Gastrocnemius medialis (tissue), 4 donors: ENCODE data around the gene EPHX1. TPM values are rescaled to one million over a fixed set of nuclear protein-coding genes. Genes with fewer than 3 reads are reported as not detected.
A peak's percentile ranks its signal among the peaks of the same experiment; 100 is the strongest.

ENCODE experiments used
- ATAC-seq, 2 donors: fragments of 150-250 bp; one replicate each; pipeline ENCODE4 v1.9.1; 2016
- DNase-seq, 2 donors: peaks; one replicate each; pipeline ENCODE4 v3.0.0-alpha.2; 2019
- H3K27ac ChIP-seq, 4 donors: fragments of 200-600 bp; sonication (generic); 1 replicate in 1 of 4; 2 replicates in 3 of 4; pipeline ENCODE4 v1.5.1; 2016 to 2018; ENCODE audit warnings: mild to moderate bottlenecking in 2 of 4, moderate library complexity in 1 of 4
- H3K27me3 ChIP-seq, 3 donors: fragments of 200-600 bp; sonication (generic) in 2 of 3; 1 replicate in 1 of 3; 2 replicates in 2 of 3; pipeline versions ENCODE4 v1.5.1 to v1.6.0; 2016 to 2019; ENCODE audit warnings: mild to moderate bottlenecking in 1 of 3, moderate library complexity in 1 of 3
- H3K36me3 ChIP-seq, 2 donors: fragments of 200-600 bp; sonication (generic) in 1 of 2; one replicate each; pipeline ENCODE4 v1.5.1; 2017 to 2018
- H3K4me1 ChIP-seq, 2 donors: fragments of 200-600 bp; sonication (generic) in 1 of 2; one replicate each; pipeline ENCODE4 v1.5.1; 2016 to 2017; ENCODE audit warnings: mild to moderate bottlenecking in 2 of 2
- H3K4me3 ChIP-seq, 4 donors: fragments of 200-600 bp; sonication (generic) in 3 of 4; 1 replicate in 1 of 4; 2 replicates in 3 of 4; pipeline ENCODE4 v1.5.1; 2016 to 2019; ENCODE audit warnings: mild to moderate bottlenecking in 2 of 4
- H3K9me3 ChIP-seq, 3 donors: fragments of 200-600 bp; sonication (generic) in 2 of 3; 1 replicate in 1 of 3; 2 replicates in 2 of 3; pipeline ENCODE4 v1.5.1; 2016 to 2019
- POLR2A ChIP-seq, 2 donors: fragments of 450-650 bp; IDR thresholded peaks; one replicate each; pipeline ENCODE4 v1.6.1; 2017; ENCODE audit warnings: antibody characterized with exemption in 2 of 2, mild to moderate bottlenecking in 2 of 2, moderate library complexity in 2 of 2
- in situ Hi-C, 4 donors: fragments of 200-750 bp; cut with MboI; loops; one replicate each; pipeline versions ENCODE4 v1.15.0 to v1.8.0; 2017; ENCODE audit warnings: low sequenced_read_pairs in 4 of 4
- intact Hi-C: fragments of 100-400 bp; cut with DNase I; formaldehyde crosslinking; loops from one replicate; pipeline ENCODE4 v1.15.1; 2023; ENCODE audit warnings: low total_unique reads
- total RNA-seq, 4 donors: library from RNA; depleted of rRNA; stranded (reverse); fragments of >200 nt; gene quantifications; one replicate each; pipeline versions ENCODE4 v1.1.0 to v1.2.3, GENCODE V29; 2016
- TF ChIP-seq, protein P1 (sequence below), 5 experiments: fragments of 450-650 bp in 3 of 5; fragments of 200-600 bp in 2 of 5; sonication (generic) in 2 of 5; IDR thresholded peaks in 4 of 5; conservative IDR thresholded peaks in 1 of 5; 1 replicate in 4 of 5; 2 replicates in 1 of 5; pipeline ENCODE4 v1.5.1; 2016 to 2019; ENCODE audit warnings: antibody characterized with exemption in 5 of 5, mild to moderate bottlenecking in 3 of 5, moderate library complexity in 3 of 5

Gene EPHX1
- total RNA-seq, 4 donors from 2014 or later: 65.7 to 155 (median 108) TPM

DNA sequence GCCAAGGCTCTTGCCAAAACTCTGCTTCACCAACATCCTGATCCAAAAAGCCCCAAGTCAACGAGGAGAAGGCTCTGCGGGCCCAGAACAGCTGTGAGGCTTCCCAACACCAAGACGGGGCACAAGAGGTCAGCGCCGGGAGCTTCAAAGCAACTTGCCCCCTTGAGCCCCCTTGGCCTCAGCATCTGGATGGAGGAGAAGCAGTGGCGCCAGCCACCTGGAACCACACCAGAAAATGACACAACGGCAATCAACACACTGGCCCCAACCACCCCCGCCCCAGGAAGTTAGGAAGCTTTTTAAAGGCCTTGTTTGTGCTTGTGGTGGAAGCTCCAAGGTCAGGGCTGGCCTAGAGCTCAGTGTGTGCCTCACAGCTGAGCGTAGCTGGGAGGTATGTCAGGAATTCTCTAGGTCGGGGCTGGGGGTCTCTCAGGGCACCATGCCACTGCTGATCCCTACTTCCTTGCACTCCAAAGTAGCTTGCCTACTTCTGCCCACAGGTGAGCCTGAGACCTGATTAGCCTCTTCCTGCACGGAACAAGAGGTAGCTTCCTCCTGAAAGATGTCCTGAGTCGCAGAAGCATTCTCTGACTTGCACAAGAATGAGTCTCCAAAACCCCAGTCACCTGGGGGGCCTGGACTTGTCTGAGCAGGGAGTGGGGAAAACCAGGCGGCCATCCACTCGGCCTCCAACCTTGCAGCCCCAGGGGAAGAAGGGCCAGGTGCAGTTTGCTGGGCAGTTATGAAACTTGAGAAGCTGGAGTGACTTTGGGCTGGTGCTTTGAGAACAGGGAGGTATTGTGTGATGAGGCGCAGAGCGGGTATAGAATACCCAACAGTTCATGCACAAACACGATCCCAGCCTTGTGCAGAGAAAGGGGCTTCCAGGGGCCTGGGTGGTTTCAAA lies 42.0 kb upstream of the EPHX1 start:
- no peak overlapping the region for H3K4me3 ChIP-seq
- ATAC-seq: peak; percentile 9 to 31
- intact Hi-C loops: loop anchor here (2.0 kb wide), 1 partner anchor 19 kb away; no protein-coding TSS in a partner anchor

DNA sequence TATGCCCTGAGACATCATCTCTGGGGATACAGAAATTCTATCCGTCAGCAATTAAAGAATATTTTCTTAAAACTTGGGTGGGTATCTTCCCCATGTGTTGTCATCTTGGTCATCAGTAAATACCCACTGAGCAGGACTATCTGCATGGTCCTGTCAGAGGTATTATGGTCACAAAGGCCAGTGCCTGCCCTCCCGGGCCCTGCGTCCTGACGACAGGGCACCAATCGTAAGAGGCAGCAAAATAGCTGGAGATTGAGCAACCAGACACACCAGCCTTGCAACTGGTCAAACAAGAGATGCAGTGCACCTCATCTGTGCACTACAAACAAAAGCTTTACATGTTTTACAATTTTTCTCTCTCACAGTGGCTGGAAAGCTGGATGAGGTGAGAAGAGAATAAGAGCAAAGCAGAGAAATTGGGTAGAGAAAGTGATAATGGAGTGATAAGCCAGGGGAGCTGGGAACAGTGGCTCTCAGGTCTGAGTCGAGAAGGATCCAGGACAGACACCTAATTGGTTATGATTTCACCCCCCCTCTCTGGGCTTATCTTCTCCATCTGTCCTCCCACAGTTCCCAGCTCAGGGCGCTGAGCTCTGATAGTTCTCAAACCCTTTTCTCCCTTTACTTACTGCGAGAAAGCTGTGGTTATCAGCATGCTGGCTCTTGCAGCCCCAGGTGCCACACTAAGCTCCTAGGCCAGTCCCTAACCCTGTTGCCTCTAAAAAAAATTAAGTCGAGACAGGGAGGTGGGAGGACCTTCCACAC lies 41.1 kb upstream of the EPHX1 start:
- ATAC-seq (no peak), DNase-seq (no peak)
- TF ChIP-seq, protein P1, sequence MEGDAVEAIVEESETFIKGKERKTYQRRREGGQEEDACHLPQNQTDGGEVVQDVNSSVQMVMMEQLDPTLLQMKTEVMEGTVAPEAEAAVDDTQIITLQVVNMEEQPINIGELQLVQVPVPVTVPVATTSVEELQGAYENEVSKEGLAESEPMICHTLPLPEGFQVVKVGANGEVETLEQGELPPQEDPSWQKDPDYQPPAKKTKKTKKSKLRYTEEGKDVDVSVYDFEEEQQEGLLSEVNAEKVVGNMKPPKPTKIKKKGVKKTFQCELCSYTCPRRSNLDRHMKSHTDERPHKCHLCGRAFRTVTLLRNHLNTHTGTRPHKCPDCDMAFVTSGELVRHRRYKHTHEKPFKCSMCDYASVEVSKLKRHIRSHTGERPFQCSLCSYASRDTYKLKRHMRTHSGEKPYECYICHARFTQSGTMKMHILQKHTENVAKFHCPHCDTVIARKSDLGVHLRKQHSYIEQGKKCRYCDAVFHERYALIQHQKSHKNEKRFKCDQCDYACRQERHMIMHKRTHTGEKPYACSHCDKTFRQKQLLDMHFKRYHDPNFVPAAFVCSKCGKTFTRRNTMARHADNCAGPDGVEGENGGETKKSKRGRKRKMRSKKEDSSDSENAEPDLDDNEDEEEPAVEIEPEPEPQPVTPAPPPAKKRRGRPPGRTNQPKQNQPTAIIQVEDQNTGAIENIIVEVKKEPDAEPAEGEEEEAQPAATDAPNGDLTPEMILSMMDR (IDR thresholded peaks at IDR 0.05 in 4 of 5, conservative IDR thresholded peaks at IDR 0.05 in 1 of 5): no peak
- Histone ChIP-seq H3K27me3 (no peaks in the 10 kb centered on the region), H3K4me3 (no peak overlapping the region), H3K9me3 (no peaks in the 10 kb centered on the region), H3K27ac (peak overlapping the region in 2 of 4 donors; percentile 64 to 84), H3K36me3 (no peaks in the 10 kb centered on the region), H3K4me1 (peaks cover 28 to 48% of the 10 kb centered on the region in 2 donors)
- intact Hi-C loops: no loop called here
- in situ Hi-C loops: loop anchor here in 2 of 4 donors (5.0 to 10.0 kb wide), 4 partner anchors 114 to 287 kb away; partner anchors contain the start of gene ENAH (in 1 of the 2)

More for the DNA sequence above, 42.0 kb upstream of the EPHX1 start:
- in situ Hi-C loops: loop anchor here in 2 of 4 donors (5.0 to 10.0 kb wide), 4 partner anchors 113 to 286 kb away; partner anchors contain the start of gene ENAH (in 1 of the 2)
- H3K9me3 ChIP-seq: no peaks in the 10 kb centered on the region
- H3K27ac ChIP-seq: peak overlapping the region; percentile 64 to 84 (median 70)
- TF ChIP-seq, protein P1 (IDR thresholded peaks at IDR 0.05 in 4 of 5, conservative IDR thresholded peaks at IDR 0.05 in 1 of 5): no peak
- DNase-seq: peak in 1 of 2 donors; percentile 45
- H3K4me1 ChIP-seq: peaks cover 34 to 48% of the 10 kb centered on the region in 2 donors
- no peaks in the 10 kb centered on the region for H3K36me3 ChIP-seq
- H3K27me3 ChIP-seq: no peaks in the 10 kb centered on the region

DNA sequence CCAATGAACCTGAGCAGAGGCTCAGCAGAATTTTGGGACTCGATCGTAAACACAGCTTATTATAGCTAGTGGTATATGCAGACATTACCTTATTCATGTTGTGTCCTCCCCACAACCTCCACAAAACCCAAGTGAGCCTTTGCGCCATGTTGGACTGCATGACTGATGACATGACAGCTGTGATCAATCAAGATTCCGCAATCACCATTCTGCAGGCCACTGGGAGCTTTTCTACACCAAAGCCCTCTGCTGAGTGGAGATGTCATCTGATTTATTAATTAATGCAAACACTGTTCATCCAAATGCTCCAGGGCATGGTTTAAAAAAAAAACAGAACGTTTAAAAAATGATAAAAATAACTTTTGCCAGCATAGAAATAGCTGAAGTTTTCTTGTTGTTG lies 40.2 kb upstream of the EPHX1 start:
- ATAC-seq (no peak), DNase-seq (no peak)
- in situ Hi-C loops: loop anchor here (5.0 to 10.0 kb wide), 10 partner anchors 65 to 287 kb away; partner anchors contain the start of gene ENAH (in 1 of the 4)

More for the DNA sequence above, 40.2 kb upstream of the EPHX1 start:
- intact Hi-C loops: loop anchor here (5.0 kb wide), 3 partner anchors 67 to 217 kb away; no protein-coding TSS in a partner anchor
- Histone ChIP-seq H3K36me3 (no peaks in the 10 kb centered on the region), H3K27ac (no peak overlapping the region), H3K27me3 (no peaks in the 10 kb centered on the region), H3K4me3 (no peak overlapping the region), H3K4me1 (peaks cover 25 to 40% of the 10 kb centered on the region in 2 donors), H3K9me3 (no peaks in the 10 kb centered on the region)
- TF ChIP-seq, protein P1 (IDR thresholded peaks at IDR 0.05 in 4 of 5, conservative IDR thresholded peaks at IDR 0.05 in 1 of 5): no peak
- no peak for TF ChIP-seq POLR2A (IDR thresholded peaks at IDR 0.05)
